GM23338 (cell line): ENCODE data around the gene RASL12. TPM values are rescaled to one million over a fixed set of nuclear protein-coding genes. Genes with fewer than 3 reads are reported as not detected.
"Not testable (repeated sequence)": the region's sequence is repeated elsewhere in the genome, so short reads cannot be mapped to it uniquely, and the experiment has no call there.

Experiments used
- ATAC-seq: fragments of 200-7000 bp; cut with Tn5 transposase; 3 replicates; pipeline ENCODE4 v1.9.1; 2020
- DNase-seq: peaks from one replicate; pipeline ENCODE4 v3.0.0-alpha.2; 2015; ENCODE audit warnings: low spot score
- H2AFZ ChIP-seq: fragments of 200-600 bp; sonication (generic); 2 replicates; pipeline ENCODE4 v1.8.0; 2016; ENCODE audit warnings: antibody characterized with exemption, mild to moderate bottlenecking, moderate library complexity
- H3F3A ChIP-seq: fragments of 200-600 bp; sonication (generic); replicated peaks from 2 replicates; pipeline ENCODE4 v1.8.0; 2017; ENCODE audit warnings: antibody characterized with exemption, mixed run types, low read depth
- H3K27ac ChIP-seq: fragments of 200-600 bp; sonication (generic); 2 replicates; pipeline ENCODE4 v1.6.1; 2016; ENCODE audit warnings: low read depth
- H3K27me3 ChIP-seq: fragments of 200-600 bp; sonication (generic); 2 replicates; pipeline ENCODE4 v1.8.0; 2016; ENCODE audit warnings: mild to moderate bottlenecking, mixed run types, moderate library complexity; ENCODE audit not compliant: insufficient read depth
- H3K36me3 ChIP-seq: fragments of 200-600 bp; sonication (generic); 2 replicates; pipeline ENCODE4 v1.8.0; 2016; ENCODE audit warnings: mild to moderate bottlenecking; ENCODE audit not compliant: insufficient read depth
- H3K4me1 ChIP-seq: fragments of 200-600 bp; sonication (generic); 2 replicates; pipeline ENCODE4 v1.8.0; 2016; ENCODE audit warnings: mild to moderate bottlenecking, moderate library complexity; ENCODE audit not compliant: insufficient read depth
- H3K4me2 ChIP-seq: fragments of 200-600 bp; sonication (generic); 2 replicates; pipeline ENCODE4 v1.7.1; 2017; ENCODE audit warnings: mixed run types
- H3K4me3 ChIP-seq: fragments of 200-600 bp; sonication (generic); 2 replicates; pipeline ENCODE4 v1.6.1; 2016; ENCODE audit warnings: mixed run types
- H3K79me2 ChIP-seq: fragments of 200-600 bp; sonication (generic); replicated peaks from 2 replicates; pipeline ENCODE4 v1.8.0; 2017; ENCODE audit warnings: mild to moderate bottlenecking; ENCODE audit not compliant: insufficient read depth
- H3K9me2 ChIP-seq: fragments of 200-600 bp; sonication (generic); 2 replicates; pipeline ENCODE4 v1.8.0; 2017; ENCODE audit not compliant: insufficient read depth
- H4K20me1 ChIP-seq: fragments of 200-600 bp; sonication (generic); replicated peaks from 2 replicates; pipeline ENCODE4 v1.8.0; 2017; ENCODE audit warnings: mild to moderate bottlenecking; ENCODE audit not compliant: insufficient read depth
- H3K27ac Mint-ChIP-seq: 2 replicates; pipeline ENCODE4 v1.8.0; 2020; ENCODE audit warnings: inconsistent platforms, mild to moderate bottlenecking, moderate library complexity, mixed read lengths
- H3K27me3 Mint-ChIP-seq: 3 replicates; pipeline ENCODE4 v1.8.0; 2022; ENCODE audit warnings: low read depth, mild to moderate bottlenecking, moderate library complexity, mixed read lengths, inconsistent platforms; ENCODE audit not compliant: insufficient read depth, poor library complexity
- H3K36me3 Mint-ChIP-seq: 3 replicates; pipeline ENCODE4 v1.8.0; 2021; ENCODE audit warnings: low read depth, mild to moderate bottlenecking, inconsistent platforms, moderate library complexity, mixed read lengths
- H3K4me1 Mint-ChIP-seq: 3 replicates; pipeline ENCODE4 v1.8.0; 2020; ENCODE audit warnings: mild to moderate bottlenecking, inconsistent platforms, mixed read lengths
- H3K4me3 Mint-ChIP-seq: 3 replicates; pipeline ENCODE4 v1.8.0; 2021; ENCODE audit warnings: moderate library complexity, mild to moderate bottlenecking, inconsistent platforms, mixed read lengths
- H3K9me3 Mint-ChIP-seq: 3 replicates; pipeline ENCODE4 v1.8.0; 2020; ENCODE audit warnings: moderate library complexity, mild to moderate bottlenecking, inconsistent platforms, mixed read lengths
- CREB1 ChIP-seq: fragments of 250-450 bp; sonication (Bioruptor Pico); IDR thresholded peaks from 2 replicates; pipeline ENCODE4 v1.5.0; 2020; ENCODE audit warnings: low read depth, mild to moderate bottlenecking, moderate library complexity
- CTCF ChIP-seq, 2 experiments: fragments of 200-600 bp in 1 of 2; sonication (generic) in 1 of 2; conservative IDR thresholded peaks; 2 replicates each; pipeline versions ENCODE4 v1.5.1 to v1.6.1; 2016 to 2017; ENCODE audit warnings: antibody characterized with exemption in 2 of 2, low read depth in 2 of 2, mild to moderate bottlenecking in 2 of 2, moderate library complexity in 1 of 2
- ETS1 ChIP-seq: IDR thresholded peaks from 2 replicates; pipeline ENCODE4 v1.6.1; 2016; ENCODE audit warnings: antibody characterized with exemption
- JUNB ChIP-seq: IDR thresholded peaks from one replicate; pipeline ENCODE4 v1.6.1; 2016; ENCODE audit warnings: antibody characterized with exemption; ENCODE audit not compliant: unreplicated experiment
- NANOG ChIP-seq: IDR thresholded peaks from 2 replicates; pipeline ENCODE4 v1.6.1; 2016; ENCODE audit warnings: antibody characterized with exemption, borderline replicate concordance
- REST ChIP-seq: IDR thresholded peaks from one replicate; pipeline ENCODE4 v1.6.1; 2018; ENCODE audit warnings: antibody characterized with exemption; ENCODE audit not compliant: unreplicated experiment
- STAT1 ChIP-seq: IDR thresholded peaks from one replicate; pipeline ENCODE4 v1.6.1; 2016; ENCODE audit warnings: antibody characterized with exemption; ENCODE audit not compliant: unreplicated experiment
- ZNF114 ChIP-seq: fragments of 250-450 bp; sonication (Bioruptor Pico); IDR thresholded peaks from 2 replicates; pipeline ENCODE4 v1.5.0; 2020; ENCODE audit warnings: mild to moderate bottlenecking, moderate library complexity
- ZNF331 ChIP-seq: fragments of 250-450 bp; sonication (Bioruptor Pico); IDR thresholded peaks from 2 replicates; pipeline ENCODE4 v1.5.0; 2020; ENCODE audit warnings: low read depth, mild to moderate bottlenecking, moderate library complexity
- polyA plus RNA-seq: library from polyadenylated mRNA; unstranded; fragments of >200 nt; fragmentation: Nextera tagmentation; extraction: Ambion mirVana; gene quantifications from 2 replicates; pipeline ENCODE4 v1.2.1, GENCODE V29; 2016
- total RNA-seq: library from RNA; depleted of rRNA; stranded (reverse); fragments of >200 nt; shearing (Covaris generic); gene quantifications from 2 replicates; pipeline ENCODE4 v1.2.3, GENCODE V29; 2014

The RASL12 gene
- total and polyA plus RNA-seq, 2 experiments from 2014 or later: 4.5 to 27.7 TPM

- TF ChIP-seq CTCF (conservative IDR thresholded peaks at IDR 0.05; ENCODE audit: low read depth in 2 of 2) (no peak), ETS1 (no peak), ZNF331 (CRISPR knock-in tag) (no peak), REST (no peak)
Observed at GRCh38 chr15:65044724-65045481, 22.9 kb downstream of the RASL12 start, which contains the start of gene SLC51B (continued).

- not testable (repeated sequence) for H3K36me3 Mint-ChIP-seq, H3K79me2 ChIP-seq, H3F3A ChIP-seq, H3K4me3 ChIP-seq, H3K4me2 ChIP-seq, H2AFZ ChIP-seq, H3K27me3 Mint-ChIP-seq, H4K20me1 ChIP-seq, H3K36me3 ChIP-seq, H3K4me1 Mint-ChIP-seq, H3K9me3 Mint-ChIP-seq, H3K27me3 ChIP-seq, DNase-seq, ATAC-seq, H3K4me1 ChIP-seq, H3K9me2 ChIP-seq, H3K4me3 Mint-ChIP-seq, H3K27ac ChIP-seq, H3K27ac Mint-ChIP-seq
Observed at GRCh38 chr15:65044218-65044617, 23.6 kb downstream of the RASL12 start.

GRCh38 chr15:65042776-65043327 lies 24.9 kb downstream of the RASL12 start:
- H3K4me1 ChIP-seq: no peaks in the 10 kb centered on the region
- Mint-ChIP-seq H3K36me3 (no peaks in the 10 kb centered on the region), H3K9me3 (no peaks in the 10 kb centered on the region), H3K4me1 (no peaks in the 10 kb centered on the region; the same call in 2 of the 3 replicates), H3K27ac (no peak overlapping the region), H3K4me3 (no peak overlapping the region), H3K27me3 (peaks cover 1% of the 10 kb centered on the region)
- ATAC-seq (no peak), DNase-seq (no peak)
- no peak overlapping the region for H3K4me2 ChIP-seq
- no peaks in the 10 kb centered on the region for H3K27me3 ChIP-seq
- H3F3A ChIP-seq: no peaks in the 10 kb centered on the region
- no peak overlapping the region for H2AFZ ChIP-seq
- no peaks in the 10 kb centered on the region for H3K79me2 ChIP-seq
- H3K4me3 ChIP-seq: no peak overlapping the region
- no peak overlapping the region for H3K27ac ChIP-seq
- no peaks in the 10 kb centered on the region for H4K20me1 ChIP-seq
- no peaks in the 10 kb centered on the region for H3K36me3 ChIP-seq
- H3K9me2 ChIP-seq: no peaks in the 10 kb centered on the region
- TF ChIP-seq NANOG (no peak), STAT1 (no peak), REST (no peak), JUNB (no peak), ZNF114 (no peak), CREB1 (CRISPR knock-in tag) (no peak)
